Activated T-helper 1 cell treated with anti-CD3 and anti-CD28 coated beads, Interleukin-12 subunit alpha, Interleukin-12 subunit beta, Interleukin-2, Interleukin-4 antibody, amounts not matched to agents 30 ng/mL and 10 ng/mL and 1 ng/mL, durations not matched to agents 14 hours and 24 hours and 36 hours (primary cell): ENCODE measurements around the gene INVS. TPM values are rescaled to one million over a fixed set of nuclear protein-coding genes. Genes with fewer than 3 reads are reported as not detected.
A peak's percentile ranks its signal among the peaks of the same experiment; 100 is the strongest.
"Not testable (repeated sequence)": the region's sequence is repeated elsewhere in the genome, so short reads cannot be mapped to it uniquely, and the experiment has no call there.

Experiments
- DNase-seq: peaks from one replicate; pipeline ENCODE4 v3.0.0; 2021; ENCODE audit warnings: low spot score
- H3K27ac Mint-ChIP-seq: one replicate; pipeline ENCODE4 v1.8.0; 2021; ENCODE audit warnings: mild to moderate bottlenecking, mixed read lengths
- H3K27me3 Mint-ChIP-seq: one replicate; pipeline ENCODE4 v1.8.0; 2022; ENCODE audit warnings: mild to moderate bottlenecking, moderate library complexity, mixed read lengths; ENCODE audit not compliant: insufficient read depth
- H3K36me3 Mint-ChIP-seq: one replicate; pipeline ENCODE4 v1.8.0; 2021; ENCODE audit warnings: low read depth, mixed read lengths
- H3K4me1 Mint-ChIP-seq: one replicate; pipeline ENCODE4 v1.8.0; 2021; ENCODE audit warnings: low read depth, mixed read lengths
- H3K4me3 Mint-ChIP-seq: one replicate; pipeline ENCODE4 v1.8.0; 2021; ENCODE audit warnings: mild to moderate bottlenecking, moderate library complexity, mixed read lengths
- H3K9me3 Mint-ChIP-seq: one replicate; pipeline ENCODE4 v1.8.0; 2021; ENCODE audit warnings: mixed read lengths
- intact Hi-C: fragments of 100-400 bp; cut with micrococcal nuclease; formaldehyde crosslinking; loops from one replicate; pipeline ENCODE4 v1.15.1; 2024
- total RNA-seq: library from RNA; stranded (reverse); gene quantifications from 2 replicates; pipeline ENCODE4 v1.2.3, GENCODE V29; 2022

The INVS gene
- total RNA-seq, 1 donor from 2014 or later: 16.3 TPM

- H3K4me1 Mint-ChIP-seq: peaks cover 6% of the 10 kb centered on the region
- H3K27ac Mint-ChIP-seq: no peak overlapping the region
- no peak overlapping the region for H3K4me3 Mint-ChIP-seq
- peaks cover 10% of the 10 kb centered on the region for H3K36me3 Mint-ChIP-seq
- no peaks in the 10 kb centered on the region for H3K9me3 Mint-ChIP-seq
- DNase-seq: no peak
- no peaks in the 10 kb centered on the region for H3K27me3 Mint-ChIP-seq
- intact Hi-C loops: no loop called here
Observed at GRCh38 chr9:100070104-100071041, 28.7 kb upstream of the INVS start.

DNA sequence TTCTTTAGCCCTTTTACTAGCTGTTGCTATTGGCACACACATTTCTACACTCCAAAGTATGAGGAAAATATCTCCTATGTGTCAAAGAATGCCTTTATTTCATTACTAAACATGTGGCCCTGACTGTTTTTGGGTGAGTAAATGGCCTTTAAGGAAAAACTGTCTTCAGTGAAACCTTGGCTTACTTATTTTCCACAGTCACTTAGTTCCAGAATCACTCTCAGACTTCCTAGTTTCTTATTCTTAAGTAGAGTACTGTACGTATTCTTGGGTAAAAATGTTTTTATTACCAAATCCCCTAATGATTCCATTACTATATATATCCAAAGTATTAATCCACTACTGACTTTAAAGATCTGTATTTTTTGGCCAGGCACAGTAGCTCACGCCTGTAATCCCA is 27.8 kb upstream of the INVS start:
- intact Hi-C loops: no loop called here
- DNase-seq: no peak
- Mint-ChIP-seq H3K4me1 (peaks cover 5% of the 10 kb centered on the region), H3K27me3 (no peaks in the 10 kb centered on the region), H3K36me3 (peaks cover 13% of the 10 kb centered on the region), H3K27ac (no peak overlapping the region), H3K9me3 (no peaks in the 10 kb centered on the region), H3K4me3 (no peak overlapping the region)

DNA sequence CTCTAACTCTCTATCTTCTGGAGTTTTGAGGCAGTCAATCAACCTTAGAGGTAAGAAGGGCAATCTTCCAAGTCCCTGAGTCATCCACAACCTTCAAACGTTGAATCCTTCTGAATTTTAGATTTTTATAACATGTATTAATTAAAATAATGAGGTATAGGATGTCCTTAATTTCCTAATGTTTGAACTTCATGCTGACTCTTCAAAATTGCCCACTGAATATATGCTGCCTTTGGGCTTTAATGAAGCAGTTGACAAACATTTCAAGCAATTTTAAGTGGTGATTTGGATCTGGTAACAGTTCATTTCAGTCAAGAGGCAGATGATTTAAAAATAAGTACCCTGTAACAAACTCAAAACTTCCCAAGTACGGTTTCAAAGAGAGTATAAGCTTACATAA is 26.2 kb upstream of the INVS start:
- DNase-seq: no peak
- H3K27ac Mint-ChIP-seq: no peak overlapping the region
- H3K4me1 Mint-ChIP-seq: peaks cover 5% of the 10 kb centered on the region
- no peak overlapping the region for H3K4me3 Mint-ChIP-seq
- H3K9me3 Mint-ChIP-seq: no peaks in the 10 kb centered on the region
- intact Hi-C loops: no loop called here
- no peaks in the 10 kb centered on the region for H3K27me3 Mint-ChIP-seq
- H3K36me3 Mint-ChIP-seq: peaks cover 14% of the 10 kb centered on the region

DNA sequence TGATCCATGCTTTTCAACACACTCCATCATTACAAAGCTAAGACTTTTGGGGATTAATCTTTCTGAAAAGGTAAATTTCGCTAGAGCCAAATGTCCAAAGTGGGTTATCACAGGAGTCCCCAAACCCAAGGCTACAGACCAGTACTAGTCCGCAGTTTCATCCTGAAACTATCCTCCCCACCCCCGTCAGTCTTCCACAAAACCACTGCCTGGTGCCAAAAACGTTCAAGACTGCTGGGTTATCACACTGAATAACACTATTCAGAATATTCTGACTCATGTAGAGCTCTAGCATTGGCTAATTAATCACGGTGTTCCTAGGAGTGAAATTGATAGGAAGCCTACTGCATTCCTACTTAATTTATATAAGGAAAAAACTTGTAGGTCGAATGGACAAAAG is 24.9 kb upstream of the INVS start:
- no peak overlapping the region for H3K27ac Mint-ChIP-seq
- DNase-seq: no peak
- peaks cover 19% of the 10 kb centered on the region for H3K36me3 Mint-ChIP-seq
- intact Hi-C loops: no loop called here
- peaks cover 7% of the 10 kb centered on the region for H3K4me1 Mint-ChIP-seq
- no peaks in the 10 kb centered on the region for H3K27me3 Mint-ChIP-seq
- no peak overlapping the region for H3K4me3 Mint-ChIP-seq
- no peaks in the 10 kb centered on the region for H3K9me3 Mint-ChIP-seq

DNA sequence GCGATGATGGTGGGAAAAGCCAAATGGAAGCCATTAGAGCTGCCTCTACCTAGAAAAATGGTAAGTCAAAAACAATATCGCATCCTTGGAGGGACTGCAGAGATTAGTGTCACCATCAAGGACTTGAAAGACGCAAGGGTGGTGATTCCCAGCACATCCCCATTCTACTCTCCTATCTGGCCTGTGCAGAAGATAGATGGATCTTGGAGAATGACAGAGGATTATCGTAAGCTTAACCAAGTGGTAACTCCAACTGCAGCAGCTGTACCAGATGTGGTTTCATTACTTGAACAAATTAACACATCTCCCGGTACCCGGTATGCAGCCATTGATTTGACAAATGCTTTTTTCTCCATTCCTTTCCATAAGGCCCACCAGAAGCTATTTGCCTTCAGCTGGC is 24.1 kb upstream of the INVS start:
- Mint-ChIP-seq H3K4me1 (peaks cover 7% of the 10 kb centered on the region), H3K4me3 (no peak overlapping the region), H3K27me3 (no peaks in the 10 kb centered on the region), H3K9me3 (no peaks in the 10 kb centered on the region), H3K27ac (no peak overlapping the region), H3K36me3 (peaks cover 19% of the 10 kb centered on the region)
- DNase-seq: no peak
- intact Hi-C loops: no loop called here

DNA sequence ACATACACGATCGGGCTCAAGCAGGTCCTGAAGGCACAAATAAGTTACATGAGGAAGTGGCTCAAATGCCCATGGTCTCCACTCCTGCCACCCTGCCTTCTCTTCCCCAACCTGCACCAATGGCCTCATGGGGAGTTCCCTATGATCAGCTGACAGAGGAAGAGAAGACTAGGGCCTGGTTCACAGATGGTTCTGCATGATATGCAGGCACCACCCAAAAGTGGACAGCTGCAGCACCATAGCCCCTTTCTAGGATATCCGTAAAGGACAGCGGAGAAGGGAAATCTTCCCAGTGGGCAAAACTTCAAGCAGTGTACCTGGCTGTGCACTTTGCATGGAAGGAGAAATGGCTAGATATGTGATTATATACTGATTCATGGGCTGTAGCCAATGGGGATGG is 22.8 kb upstream of the INVS start:
- intact Hi-C loops, H3K27me3 Mint-ChIP-seq, H3K27ac Mint-ChIP-seq, DNase-seq, H3K9me3 Mint-ChIP-seq, H3K4me3 Mint-ChIP-seq: not testable (repeated sequence)
- peaks cover 12% of the 10 kb centered on the region for H3K4me1 Mint-ChIP-seq
- H3K36me3 Mint-ChIP-seq: peaks cover 21% of the 10 kb centered on the region

- no peaks in the 10 kb centered on the region for H3K9me3 Mint-ChIP-seq
- H3K4me3 Mint-ChIP-seq: no peak overlapping the region
- intact Hi-C loops: loop anchor here (1.0 to 5.0 kb wide), 4 partner anchors 17 to 830 kb away; partner anchors contain the start of gene INVS
- peaks cover 2% of the 10 kb centered on the region for H3K27me3 Mint-ChIP-seq
- H3K4me1 Mint-ChIP-seq: peaks cover 57% of the 10 kb centered on the region
- peaks cover 7% of the 10 kb centered on the region for H3K36me3 Mint-ChIP-seq
- H3K27ac Mint-ChIP-seq: no peak overlapping the region
- DNase-seq: no peak
Observed at GRCh38 chr9:100082782-100083181, 16.3 kb upstream of the INVS start.

DNA sequence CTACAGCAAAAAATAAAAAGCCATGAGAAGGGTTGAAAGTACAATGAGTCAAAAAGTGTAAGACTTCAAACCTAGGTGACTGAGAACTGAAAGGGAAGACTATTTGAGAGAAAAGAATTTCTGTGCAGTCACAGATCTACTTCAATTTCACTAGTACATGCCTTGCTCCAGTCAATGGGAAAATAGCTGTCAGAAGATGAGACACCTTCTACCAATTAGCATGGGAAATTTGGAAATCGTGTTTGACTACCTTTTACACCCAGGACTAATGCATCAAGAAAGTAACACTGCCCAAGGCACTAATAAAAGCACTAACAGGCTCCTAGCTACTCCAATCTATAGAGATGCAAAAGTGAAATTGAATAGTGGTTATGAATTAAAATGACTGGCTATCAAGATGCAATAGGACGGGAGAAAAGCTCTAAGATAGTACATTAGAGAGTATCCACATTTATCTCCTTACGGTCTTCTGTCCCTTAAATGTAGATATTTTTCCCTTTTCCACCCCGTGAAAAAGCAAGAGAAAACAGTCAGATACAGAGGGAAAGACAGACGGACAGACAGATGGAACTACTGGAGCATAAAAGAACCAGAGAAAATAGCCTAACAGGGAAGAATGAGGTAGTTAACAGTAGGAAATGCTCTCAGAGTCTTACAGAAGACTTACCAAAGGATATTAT is 15.5 kb upstream of the INVS start:
- no peak for DNase-seq
- Mint-ChIP-seq H3K4me3 (peak overlapping the region; percentile 3), H3K27me3 (peaks cover 2% of the 10 kb centered on the region), H3K9me3 (no peaks in the 10 kb centered on the region), H3K27ac (peak overlapping the region; percentile 67), H3K36me3 (peaks cover 5% of the 10 kb centered on the region), H3K4me1 (peaks cover 64% of the 10 kb centered on the region)
- intact Hi-C loops: loop anchor here (1.0 to 5.0 kb wide), 4 partner anchors 16 to 831 kb away; partner anchors contain the start of gene INVS

- no peak overlapping the region for H3K27ac Mint-ChIP-seq
- intact Hi-C loops: loop anchor here (5.0 kb wide), 2 partner anchors 52 to 832 kb away; no protein-coding TSS in a partner anchor
- DNase-seq: no peak
Observed at GRCh38 chr9:100084128-100084453, 15.0 kb upstream of the INVS start.

DNA sequence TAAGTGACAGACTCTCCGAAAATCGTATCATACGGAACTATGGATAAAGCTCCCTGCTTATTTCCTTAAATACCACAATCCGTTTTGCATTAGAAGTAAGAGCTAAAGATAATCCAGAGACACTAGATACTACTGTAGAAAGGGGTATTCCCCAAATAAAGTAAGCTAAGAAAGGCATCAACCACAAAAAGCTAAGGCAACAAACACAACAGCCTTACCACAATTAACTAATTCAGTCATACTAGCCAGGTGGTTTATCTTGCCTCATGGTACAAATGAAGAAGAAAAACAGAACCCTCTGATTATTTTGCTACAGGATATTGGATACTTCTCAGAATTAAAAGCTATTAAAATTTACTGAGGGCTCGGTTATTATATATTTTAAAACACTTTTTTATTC is 14.3 kb upstream of the INVS start:
- H3K27me3 Mint-ChIP-seq: peaks cover 2% of the 10 kb centered on the region
- peaks cover 64% of the 10 kb centered on the region for H3K4me1 Mint-ChIP-seq
- intact Hi-C loops: loop anchor here (1.0 to 5.0 kb wide), 3 partner anchors 52 to 832 kb away; no protein-coding TSS in a partner anchor
- peaks cover 2% of the 10 kb centered on the region for H3K36me3 Mint-ChIP-seq
- no peak overlapping the region for H3K27ac Mint-ChIP-seq
- no peak for DNase-seq
- H3K4me3 Mint-ChIP-seq: peak overlapping the region; percentile 23
- H3K9me3 Mint-ChIP-seq: no peaks in the 10 kb centered on the region

More at GRCh38 chr9:100084128-100084453, 15.0 kb upstream of the INVS start:
- peaks cover 2% of the 10 kb centered on the region for H3K36me3 Mint-ChIP-seq
- peaks cover 64% of the 10 kb centered on the region for H3K4me1 Mint-ChIP-seq
- H3K4me3 Mint-ChIP-seq: no peak overlapping the region
- H3K9me3 Mint-ChIP-seq: no peaks in the 10 kb centered on the region
- peaks cover 2% of the 10 kb centered on the region for H3K27me3 Mint-ChIP-seq

DNA sequence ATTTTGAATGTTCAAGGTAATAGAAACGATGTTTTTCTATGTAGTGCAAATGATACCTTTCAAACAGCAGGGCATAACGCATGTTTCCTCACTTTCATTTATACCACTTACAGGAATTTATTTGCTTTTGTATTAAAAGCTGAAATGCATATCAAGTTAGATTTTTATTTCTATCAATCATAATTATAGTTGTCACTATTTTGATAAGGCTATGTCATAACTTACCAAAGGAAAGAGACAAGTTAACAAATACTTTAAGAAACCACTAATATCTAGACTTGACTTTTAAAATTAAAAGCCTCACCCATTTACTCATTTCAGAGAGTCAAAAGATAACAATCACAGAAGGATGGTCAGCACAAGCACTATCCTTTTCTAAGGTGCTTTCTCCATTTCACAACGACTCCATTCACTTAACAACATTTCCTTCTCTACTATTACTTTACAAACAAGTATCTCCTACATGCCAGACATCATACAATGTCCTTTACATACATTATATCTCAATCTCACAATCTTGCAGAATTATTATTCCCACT is 12.9 kb upstream of the INVS start:
- no peak overlapping the region for H3K27ac Mint-ChIP-seq

GRCh38 chr9:100087218-100087617 is 11.8 kb upstream of the INVS start:
- Mint-ChIP-seq H3K4me1 (peaks cover 58% of the 10 kb centered on the region), H3K9me3 (no peaks in the 10 kb centered on the region), H3K27me3 (peaks cover 2% of the 10 kb centered on the region), H3K27ac (no peak overlapping the region), H3K36me3 (peaks cover under 1% of the 10 kb centered on the region), H3K4me3 (no peak overlapping the region)
- intact Hi-C loops: no loop called here
- no peak for DNase-seq

More for the DNA sequence above, 12.9 kb upstream of the INVS start:
- DNase-seq: no peak
- Mint-ChIP-seq H3K9me3 (no peaks in the 10 kb centered on the region), H3K4me3 (no peak overlapping the region), H3K27me3 (peaks cover 2% of the 10 kb centered on the region), H3K36me3 (no peaks in the 10 kb centered on the region), H3K4me1 (peaks cover 58% of the 10 kb centered on the region)
- intact Hi-C loops: no loop called here

DNA sequence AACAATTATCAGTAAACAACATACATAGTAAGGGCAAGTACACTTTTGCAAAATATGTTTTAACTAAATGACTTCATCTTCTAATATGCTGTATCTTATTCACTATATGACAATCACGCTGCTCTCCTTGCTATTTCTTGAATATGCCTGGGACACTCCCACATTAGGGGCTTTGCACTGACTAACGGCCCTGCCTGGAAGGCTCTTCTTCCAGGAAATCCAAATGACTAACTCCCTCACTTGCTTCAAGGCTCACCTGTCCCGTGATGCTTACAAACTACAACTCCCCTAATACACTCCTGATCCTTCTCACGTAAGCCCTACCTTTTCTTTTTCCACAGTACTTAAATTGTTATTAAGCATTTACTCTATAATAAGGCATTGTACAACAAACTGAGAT is 10.8 kb upstream of the INVS start:
- peak overlapping the region; percentile 38 for H3K4me3 Mint-ChIP-seq

More for the DNA sequence above, 10.8 kb upstream of the INVS start:
- Mint-ChIP-seq H3K27me3 (peaks cover 2% of the 10 kb centered on the region), H3K9me3 (no peaks in the 10 kb centered on the region), H3K27ac (peak overlapping the region; percentile 51), H3K36me3 (peaks cover 3% of the 10 kb centered on the region), H3K4me1 (peaks cover 52% of the 10 kb centered on the region)
- intact Hi-C loops: no loop called here
- no peak for DNase-seq
